ENCODE measurements around the gene MYH15. TPM values are rescaled to one million over a fixed set of nuclear protein-coding genes. Genes with fewer than 3 reads are reported as not detected.
"Not testable (repeated sequence)": the region's sequence is repeated elsewhere in the genome, so short reads cannot be mapped to it uniquely, and the experiment has no call there.

Gene MYH15
- total RNA-seq, 3 donors from 2014 or later = 0.03 to 0.08 TPM; not detected in 1

DNA sequence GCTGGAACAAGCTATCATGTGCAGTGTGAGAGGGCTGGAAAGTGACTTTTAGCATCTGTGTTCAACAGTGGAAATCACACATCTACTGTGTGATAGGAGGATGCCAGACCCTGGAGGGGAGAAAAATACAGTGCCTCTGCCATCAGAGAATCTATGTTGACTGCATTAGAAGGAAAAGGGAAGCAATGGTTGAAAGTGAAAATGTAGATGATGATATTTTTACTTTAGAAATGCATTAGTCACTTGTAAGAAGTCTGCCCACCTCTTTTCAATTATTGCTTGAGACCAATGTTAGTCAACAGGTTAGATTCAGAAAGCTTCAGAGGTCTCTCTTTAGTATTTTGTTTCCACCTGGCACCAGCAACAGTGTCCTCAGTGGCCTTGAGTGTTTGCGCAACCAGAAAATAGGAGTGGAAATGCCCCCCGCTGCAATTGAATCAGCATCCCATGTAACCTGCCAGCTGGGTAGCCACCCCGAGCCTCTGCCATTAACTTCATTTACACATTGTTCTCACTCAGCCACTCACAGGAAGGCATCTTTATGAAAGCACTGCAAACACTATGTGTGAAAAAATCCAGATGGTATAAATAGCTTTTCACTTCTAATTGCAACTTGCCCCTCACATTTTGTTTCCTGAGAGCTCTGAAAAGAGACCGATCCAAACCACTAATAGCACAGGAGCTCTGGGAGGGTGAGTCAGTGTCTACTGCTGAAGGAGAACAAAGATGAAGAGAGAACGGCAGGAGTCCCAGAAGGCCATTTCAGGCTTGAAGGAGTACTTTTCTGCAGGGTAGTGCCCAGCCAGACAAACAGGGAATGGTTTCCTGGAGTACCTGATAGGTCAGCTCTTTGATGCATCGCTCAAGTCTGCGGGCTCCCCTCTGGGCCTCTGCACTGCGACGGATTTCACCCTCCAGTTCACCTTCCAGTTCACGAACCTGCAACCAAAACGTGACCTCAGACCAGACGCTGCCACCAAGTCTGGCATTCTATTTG is 122.0 kb downstream of the MYH15 start:
- Mint-ChIP-seq H3K4me1 (ENCODE audit: low read depth) (peaks cover 18% of the 10 kb centered on the region), H3K4me3 (no peak overlapping the region), H3K9me3 (no peaks in the 10 kb centered on the region), H3K27me3 (ENCODE audit: low read depth) (peaks cover 1% of the 10 kb centered on the region), H3K36me3 (ENCODE audit: insufficient read depth) (no peaks in the 10 kb centered on the region)
- DNase-seq (no peak), ATAC-seq (peak; percentile 90)

DNA sequence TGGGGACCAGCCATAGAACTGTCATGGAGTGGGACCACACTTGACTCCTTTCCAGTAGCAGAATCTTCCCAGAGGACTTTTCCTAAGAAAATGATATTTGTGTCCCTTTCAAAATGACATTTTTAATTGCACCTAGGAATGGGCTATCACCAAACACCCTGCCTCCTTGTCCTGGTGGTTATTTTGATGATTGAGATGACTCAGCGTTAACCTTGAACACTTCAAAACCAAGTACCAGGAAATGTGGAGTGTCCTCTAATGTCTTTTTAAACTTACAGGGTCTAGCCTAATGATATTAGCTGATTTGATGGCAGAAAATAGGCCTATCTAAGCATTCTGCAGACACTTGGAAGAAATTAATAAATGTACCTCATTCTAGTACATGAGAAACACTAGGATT is 123.3 kb downstream of the MYH15 start:
- H3K4me1 Mint-ChIP-seq (ENCODE audit: low read depth) = peaks cover 18% of the 10 kb centered on the region
- ATAC-seq = no peak
- no peak overlapping the region for H3K4me3 Mint-ChIP-seq
- no peaks in the 10 kb centered on the region for H3K36me3 Mint-ChIP-seq (ENCODE audit: insufficient read depth)
- no peaks in the 10 kb centered on the region for H3K9me3 Mint-ChIP-seq
- DNase-seq = no peak
- peaks cover 1% of the 10 kb centered on the region for H3K27me3 Mint-ChIP-seq (ENCODE audit: low read depth)

DNA sequence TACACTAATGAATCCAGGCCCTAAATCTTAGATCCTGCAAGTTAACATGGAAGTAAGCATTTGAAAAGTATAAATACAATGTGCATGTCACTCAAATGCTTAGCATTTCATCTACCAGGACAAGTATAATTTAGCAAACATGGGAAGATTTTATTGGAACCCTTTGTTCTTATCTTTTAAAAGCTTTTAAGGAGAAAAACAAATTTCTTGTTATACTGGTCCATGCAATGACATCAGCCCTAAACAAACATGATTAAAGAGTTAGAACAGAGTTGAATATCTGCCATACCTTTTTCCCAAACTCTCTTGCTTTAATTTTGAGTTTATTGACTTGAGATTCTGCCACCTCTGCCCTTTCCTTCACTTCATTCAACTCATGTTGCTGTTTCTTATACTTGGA is 127.1 kb downstream of the MYH15 start:
- no peaks in the 10 kb centered on the region for H3K9me3 Mint-ChIP-seq
- H3K36me3 Mint-ChIP-seq (ENCODE audit: insufficient read depth) = no peaks in the 10 kb centered on the region
- H3K4me3 Mint-ChIP-seq = no peak overlapping the region
- ATAC-seq (no peak), DNase-seq (no peak)
- H3K27me3 Mint-ChIP-seq (ENCODE audit: low read depth) = no peaks in the 10 kb centered on the region
- peaks cover 10% of the 10 kb centered on the region for H3K4me1 Mint-ChIP-seq (ENCODE audit: low read depth)

DNA sequence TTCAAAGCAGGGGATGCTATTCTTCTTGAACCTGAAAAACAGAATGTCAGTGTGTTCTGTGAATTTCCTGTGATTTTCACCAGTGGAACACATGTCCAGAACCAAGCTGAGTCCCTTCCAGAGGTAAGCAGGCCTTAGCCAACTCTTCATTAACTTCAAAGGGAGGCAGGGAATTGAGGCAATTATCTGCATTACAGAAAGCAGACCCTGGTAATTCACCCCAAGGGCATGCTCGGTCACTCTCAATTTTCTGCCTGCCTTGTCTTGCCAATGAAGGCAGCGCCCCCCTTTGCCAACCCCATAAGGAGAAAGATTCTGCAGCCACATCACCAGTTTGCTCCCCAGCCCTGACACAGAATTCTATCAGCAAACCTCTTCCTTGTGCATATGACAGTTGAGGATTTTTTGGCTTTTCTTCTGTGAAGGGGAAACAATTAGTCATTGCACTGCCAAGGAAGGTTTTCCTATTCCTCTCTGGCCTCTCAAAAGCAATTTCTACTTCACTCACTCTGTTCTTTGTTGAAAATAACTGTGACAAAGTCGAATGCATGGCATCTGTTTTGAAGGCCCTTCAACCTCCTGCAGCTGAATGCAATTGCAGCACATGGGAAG is 128.8 kb downstream of the MYH15 start:
- no peaks in the 10 kb centered on the region for H3K4me1 Mint-ChIP-seq (ENCODE audit: low read depth)
- DNase-seq = no peak
- no peaks in the 10 kb centered on the region for H3K36me3 Mint-ChIP-seq (ENCODE audit: insufficient read depth)

DNA sequence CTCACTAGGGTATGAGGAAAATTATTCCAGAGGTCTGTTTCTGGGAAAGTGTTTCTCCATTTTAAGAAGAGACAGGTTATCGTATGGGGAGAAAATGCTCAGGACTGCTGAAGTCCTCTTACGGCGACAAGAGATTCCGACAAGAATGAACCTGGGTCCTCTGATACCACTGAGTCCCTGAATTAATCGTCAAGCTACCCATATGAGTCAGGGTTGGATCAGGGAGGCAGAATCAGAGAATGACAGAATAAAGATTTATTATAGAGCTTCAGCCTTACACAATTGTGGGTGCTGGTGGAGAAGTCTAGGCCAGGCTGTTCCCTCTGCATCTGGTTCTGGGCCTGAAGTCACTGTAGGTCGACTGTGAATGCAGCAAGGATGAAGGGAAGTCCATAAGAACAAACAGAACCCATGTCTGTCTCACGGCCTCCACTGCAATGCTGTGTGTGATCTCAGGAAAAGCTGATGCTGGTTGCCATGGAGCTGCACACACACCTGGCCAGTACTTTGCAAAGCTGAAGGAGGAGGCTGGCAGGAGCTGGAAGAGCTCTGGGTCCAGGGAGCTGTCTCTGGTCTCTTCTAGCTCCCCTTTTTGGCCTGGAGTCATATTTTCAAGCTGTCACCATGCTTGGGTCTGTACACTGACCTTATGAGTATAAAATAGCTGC is 130.1 kb downstream of the MYH15 start:
- ATAC-seq (peak in 1 of 2 donors; percentile 14), DNase-seq (no peak)
- no peaks in the 10 kb centered on the region for H3K9me3 Mint-ChIP-seq
- no peaks in the 10 kb centered on the region for H3K4me1 Mint-ChIP-seq (ENCODE audit: low read depth)
- no peaks in the 10 kb centered on the region for H3K27me3 Mint-ChIP-seq (ENCODE audit: low read depth)
- H3K4me3 Mint-ChIP-seq = no peak overlapping the region
- no peaks in the 10 kb centered on the region for H3K36me3 Mint-ChIP-seq (ENCODE audit: insufficient read depth)

More for the DNA sequence above, 128.8 kb downstream of the MYH15 start:
- no peaks in the 10 kb centered on the region for H3K27me3 Mint-ChIP-seq (ENCODE audit: low read depth)
- H3K4me3 Mint-ChIP-seq = no peak overlapping the region
- ATAC-seq = no peak
- no peaks in the 10 kb centered on the region for H3K9me3 Mint-ChIP-seq

DNA sequence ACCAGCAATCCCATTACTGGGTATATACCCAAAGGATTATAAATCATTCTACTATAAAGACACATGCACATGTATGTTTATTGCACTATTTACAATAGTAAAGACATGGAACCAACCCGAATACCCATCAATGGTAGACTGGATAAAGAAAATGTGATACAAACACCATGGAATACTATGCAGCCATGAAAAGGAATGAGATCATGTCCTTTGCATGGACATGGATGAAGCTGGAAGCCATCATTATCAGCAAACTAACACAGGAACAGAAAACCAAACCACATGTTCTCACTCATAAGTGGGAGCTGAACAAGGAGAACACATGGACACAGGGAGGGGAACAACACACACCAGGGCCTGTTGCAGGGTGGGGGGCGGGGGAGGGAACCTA is 131.4 kb downstream of the MYH15 start:
- H3K27me3 Mint-ChIP-seq (ENCODE audit: low read depth); H3K4me1 Mint-ChIP-seq (ENCODE audit: low read depth): not testable (repeated sequence)

DNA sequence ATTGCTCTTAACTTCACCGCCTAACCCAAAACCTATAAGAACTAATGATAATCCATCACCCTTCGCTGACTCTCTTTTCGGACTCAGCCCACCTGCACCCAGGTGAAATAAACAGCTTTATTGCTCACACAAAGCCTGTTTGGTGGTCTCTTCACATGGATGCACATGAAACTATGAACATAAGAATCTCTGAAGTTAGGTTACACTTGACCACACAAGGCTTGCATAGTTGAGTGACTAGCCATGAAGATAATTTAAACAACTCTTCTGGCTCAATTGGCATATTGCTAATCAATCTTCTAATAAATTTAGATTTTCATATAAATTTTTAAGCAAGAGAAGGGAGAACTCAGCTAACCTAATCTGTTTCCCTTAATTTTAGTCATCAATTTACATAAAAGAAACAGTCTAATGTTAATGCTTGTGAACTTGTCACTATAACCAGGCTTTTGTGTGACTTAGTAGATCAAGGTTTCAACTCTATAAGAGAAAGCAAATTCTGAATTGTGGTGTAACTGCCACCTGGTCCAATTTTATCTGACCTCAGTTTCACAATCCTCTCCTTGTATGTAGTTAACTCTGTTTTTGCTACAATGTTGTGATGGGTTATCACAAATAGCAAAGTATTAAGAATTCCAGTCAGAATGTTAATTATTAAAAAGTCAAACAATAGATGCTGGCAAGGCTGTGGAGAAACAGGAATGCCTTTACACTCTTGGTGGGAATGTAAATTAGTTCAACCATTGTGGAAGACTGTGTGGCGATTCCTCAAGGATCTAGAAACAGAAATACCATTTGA is 132.0 kb downstream of the MYH15 start:
- H3K4me3 Mint-ChIP-seq = no peak overlapping the region
- DNase-seq = no peak
- H3K9me3 Mint-ChIP-seq = no peaks in the 10 kb centered on the region
- no peaks in the 10 kb centered on the region for H3K4me1 Mint-ChIP-seq (ENCODE audit: low read depth)
- no peaks in the 10 kb centered on the region for H3K36me3 Mint-ChIP-seq (ENCODE audit: insufficient read depth)
- no peak for ATAC-seq
- H3K27me3 Mint-ChIP-seq (ENCODE audit: low read depth) = no peaks in the 10 kb centered on the region

More for the DNA sequence above, 131.4 kb downstream of the MYH15 start:
- H3K36me3 Mint-ChIP-seq (ENCODE audit: insufficient read depth); H3K9me3 Mint-ChIP-seq; H3K4me3 Mint-ChIP-seq; DNase-seq; ATAC-seq: not testable (repeated sequence)

DNA sequence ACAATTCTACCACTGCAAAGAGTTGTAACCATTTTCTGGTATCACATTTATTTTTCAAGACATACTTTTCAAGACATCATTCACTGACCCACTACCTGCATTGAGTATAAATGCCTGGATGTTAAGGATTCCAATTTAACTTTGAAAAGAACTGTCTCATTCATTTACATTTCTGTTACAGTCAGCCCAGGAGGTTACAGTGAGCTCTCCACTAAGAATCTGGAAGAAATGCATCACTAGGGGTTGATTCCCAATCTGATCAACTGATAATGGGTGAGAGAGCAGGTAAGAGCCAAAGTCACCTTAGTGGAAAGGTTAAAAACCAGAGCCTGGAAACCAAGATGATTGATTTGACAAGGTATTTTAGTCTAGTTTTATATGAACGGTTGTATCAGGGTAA is 133.0 kb downstream of the MYH15 start:
- H3K9me3 Mint-ChIP-seq = no peaks in the 10 kb centered on the region
- H3K4me3 Mint-ChIP-seq = no peak overlapping the region
- ATAC-seq (no peak), DNase-seq (no peak)
- no peaks in the 10 kb centered on the region for H3K36me3 Mint-ChIP-seq (ENCODE audit: insufficient read depth)
- H3K4me1 Mint-ChIP-seq (ENCODE audit: low read depth) = no peaks in the 10 kb centered on the region
- H3K27me3 Mint-ChIP-seq (ENCODE audit: low read depth) = no peaks in the 10 kb centered on the region

DNA sequence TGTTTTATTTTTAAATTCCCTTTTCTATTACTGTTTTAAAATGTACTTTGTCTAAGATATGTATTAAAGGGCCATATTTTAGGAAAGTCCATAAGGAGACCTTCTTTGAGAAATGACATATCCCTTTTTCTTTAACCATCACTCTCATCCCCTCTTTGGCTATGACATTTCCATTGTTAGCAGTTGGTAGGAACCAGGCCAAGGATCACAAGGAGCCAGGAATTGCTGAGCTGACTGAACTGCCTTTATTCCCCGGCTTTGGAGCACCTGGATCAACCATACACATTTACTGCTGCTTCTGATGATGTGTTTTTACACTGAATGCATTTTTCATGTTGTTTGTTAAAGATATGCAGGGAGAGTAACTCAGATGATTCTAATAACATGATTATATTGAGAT is 134.4 kb downstream of the MYH15 start:
- ATAC-seq (no peak), DNase-seq (no peak)
- no peaks in the 10 kb centered on the region for H3K36me3 Mint-ChIP-seq (ENCODE audit: insufficient read depth)
- H3K9me3 Mint-ChIP-seq = no peaks in the 10 kb centered on the region
- no peaks in the 10 kb centered on the region for H3K27me3 Mint-ChIP-seq (ENCODE audit: low read depth)
- no peak overlapping the region for H3K4me3 Mint-ChIP-seq
- H3K4me1 Mint-ChIP-seq (ENCODE audit: low read depth) = no peaks in the 10 kb centered on the region

DNA sequence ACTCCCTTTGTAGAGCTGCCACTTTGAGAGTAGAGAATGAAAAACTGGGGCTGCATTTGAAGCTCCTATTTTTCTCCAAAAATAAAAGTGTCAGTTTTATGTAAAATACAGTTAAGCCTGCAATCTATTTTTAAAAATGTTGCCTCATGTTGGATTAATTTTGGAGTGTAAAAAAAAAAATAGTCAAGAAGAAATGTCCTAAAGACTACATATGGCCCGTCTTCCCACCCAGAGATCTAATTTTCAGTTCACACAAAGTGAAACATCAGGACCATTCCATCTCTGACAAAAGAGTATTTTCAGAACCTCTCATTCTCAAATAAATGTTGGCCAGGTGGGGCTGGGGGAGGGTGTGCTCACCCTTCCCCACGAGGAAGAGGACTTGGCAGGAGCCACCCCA is 151.4 kb downstream of the MYH15 start:
- no peaks in the 10 kb centered on the region for H3K9me3 Mint-ChIP-seq
- H3K36me3 Mint-ChIP-seq (ENCODE audit: insufficient read depth) = no peaks in the 10 kb centered on the region
- H3K4me1 Mint-ChIP-seq (ENCODE audit: low read depth) = no peaks in the 10 kb centered on the region
- DNase-seq (no peak), ATAC-seq (no peak)
- no peak overlapping the region for H3K4me3 Mint-ChIP-seq
- no peaks in the 10 kb centered on the region for H3K27me3 Mint-ChIP-seq (ENCODE audit: low read depth)

DNA sequence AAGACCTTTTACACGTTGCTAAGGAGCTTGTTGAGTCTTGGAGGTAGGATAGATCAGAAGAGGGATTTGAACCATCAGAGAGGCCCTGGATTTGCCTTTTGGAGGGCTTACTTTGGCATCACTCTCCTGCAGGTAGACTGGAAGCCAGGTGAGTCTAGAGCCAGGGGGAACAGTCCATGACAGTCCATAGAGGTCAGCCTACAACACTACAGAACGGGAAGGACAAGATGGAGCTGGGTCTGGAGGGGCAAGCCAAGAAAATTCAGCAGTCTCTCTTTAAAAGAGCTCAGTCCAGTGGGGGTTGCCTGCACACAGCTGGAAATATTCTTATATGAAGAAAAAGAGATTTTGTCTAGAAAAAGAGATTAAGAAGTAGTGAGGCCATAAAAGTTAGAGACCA is 153.4 kb downstream of the MYH15 start:
- no peaks in the 10 kb centered on the region for H3K27me3 Mint-ChIP-seq (ENCODE audit: low read depth)
- DNase-seq (no peak), ATAC-seq (no peak)
- no peaks in the 10 kb centered on the region for H3K9me3 Mint-ChIP-seq
- H3K36me3 Mint-ChIP-seq (ENCODE audit: insufficient read depth) = no peaks in the 10 kb centered on the region
- no peaks in the 10 kb centered on the region for H3K4me1 Mint-ChIP-seq (ENCODE audit: low read depth)
- H3K4me3 Mint-ChIP-seq = no peak overlapping the region

DNA sequence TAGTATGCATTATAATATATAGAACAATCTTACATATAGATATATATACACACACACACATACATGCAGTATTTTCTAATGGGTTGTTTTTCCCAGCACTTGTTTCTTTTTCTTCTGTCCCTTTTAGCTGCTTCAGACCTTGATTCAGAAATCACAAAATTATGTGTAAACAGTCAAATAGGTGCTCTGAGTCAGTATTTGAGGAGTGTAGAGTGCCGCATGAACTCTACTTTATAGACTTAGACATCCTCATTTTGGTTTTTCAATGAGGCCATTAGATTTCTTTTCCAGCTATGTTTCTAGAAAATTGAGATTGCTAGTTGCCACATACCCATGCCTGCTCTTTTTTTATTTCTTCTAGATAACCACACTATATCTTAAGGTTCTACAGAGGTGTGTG is 155.8 kb downstream of the MYH15 start:
- no peak for ATAC-seq
- DNase-seq = no peak
- no peak overlapping the region for H3K4me3 Mint-ChIP-seq
- H3K27me3 Mint-ChIP-seq (ENCODE audit: low read depth) = no peaks in the 10 kb centered on the region
- H3K9me3 Mint-ChIP-seq = no peaks in the 10 kb centered on the region
- no peaks in the 10 kb centered on the region for H3K36me3 Mint-ChIP-seq (ENCODE audit: insufficient read depth)
- no peaks in the 10 kb centered on the region for H3K4me1 Mint-ChIP-seq (ENCODE audit: low read depth)

DNA sequence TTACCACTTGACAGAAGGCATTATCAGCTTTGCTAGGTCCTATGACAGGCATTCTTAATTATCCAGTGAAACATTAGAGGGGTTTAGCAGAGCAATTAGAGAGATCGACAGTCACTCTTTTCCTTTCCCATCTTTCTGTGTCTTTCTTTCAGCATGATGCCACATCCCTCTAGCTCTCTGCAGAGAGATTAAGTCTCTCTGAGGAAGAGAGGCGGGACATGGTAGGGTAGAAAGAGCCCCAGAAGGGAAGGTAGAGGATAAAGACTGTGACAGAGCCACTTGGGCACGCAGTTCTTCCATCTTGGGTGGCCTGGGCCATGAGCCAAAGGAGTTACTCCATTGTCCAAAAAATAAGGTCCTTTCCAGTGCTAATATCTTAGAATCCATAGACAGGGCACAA is 158.2 kb downstream of the MYH15 start:
- H3K36me3 Mint-ChIP-seq (ENCODE audit: insufficient read depth) = no peaks in the 10 kb centered on the region
- ATAC-seq (no peak), DNase-seq (no peak)
- no peak overlapping the region for H3K4me3 Mint-ChIP-seq
- H3K9me3 Mint-ChIP-seq = no peaks in the 10 kb centered on the region
- H3K27me3 Mint-ChIP-seq (ENCODE audit: low read depth) = no peaks in the 10 kb centered on the region
- no peaks in the 10 kb centered on the region for H3K4me1 Mint-ChIP-seq (ENCODE audit: low read depth)

Measured in activated T-cell treated with anti-CD3 and anti-CD28 coated beads, Interleukin-2, amount 50 U/mL, for 4 hours (primary cell).